ENCODE data around the gene CARF. TPM values are rescaled to one million over a fixed set of nuclear protein-coding genes. Genes with fewer than 3 reads are reported as not detected.
A peak's percentile ranks its signal among the peaks of the same experiment; 100 is the strongest.

The CARF gene
- total and polyA plus RNA-seq, 2 experiments from 2014 or later = 5.1 to 13.7 TPM

DNA sequence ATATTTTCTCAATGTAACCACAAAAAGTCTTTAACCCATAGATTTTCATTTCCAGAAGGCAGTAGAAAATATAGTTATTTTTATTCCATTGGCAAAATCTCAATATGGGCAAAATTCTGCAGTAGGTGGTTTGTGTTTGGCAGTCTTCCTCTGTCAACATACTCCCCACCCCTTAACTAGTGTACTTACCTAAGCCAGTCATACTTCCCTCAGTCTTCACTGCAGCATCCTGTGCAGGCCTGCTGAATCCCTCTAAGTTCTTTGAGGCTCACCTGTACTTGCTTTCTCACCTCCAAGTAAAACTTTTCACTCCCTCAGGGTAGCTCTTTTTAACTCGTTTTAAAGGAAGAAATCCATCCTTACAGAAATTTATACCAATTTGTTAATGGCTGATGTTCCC lies 6.8 kb downstream of the CARF start:
- H3K4me2 ChIP-seq = no peak overlapping the region
- H3K36me3 ChIP-seq (replicated peaks; ENCODE audit: insufficient read depth, low read depth) = no peaks in the 10 kb centered on the region
- H3K4me3 ChIP-seq = no peak overlapping the region
- 81% methylated on average over 1 of the region's 1 CpG for WGBS (ENCODE audit: low lambda C conversion rate, missing lambda C conversion rate)
- no peaks in the 10 kb centered on the region for H3K9me3 ChIP-seq (ENCODE audit: low read depth)
- H3K27me3 ChIP-seq = no peaks in the 10 kb centered on the region
- H4K20me1 ChIP-seq (ENCODE audit: insufficient read depth, poor library complexity, severe bottlenecking) = no peaks in the 10 kb centered on the region
- no peak overlapping the region for H3K27ac ChIP-seq
- H3K79me2 ChIP-seq = peaks cover under 1% of the 10 kb centered on the region
- H3K9me2 ChIP-seq (replicated peaks; ENCODE audit: insufficient read depth) = no peaks in the 10 kb centered on the region
- H2AFZ ChIP-seq = no peak overlapping the region
- no peak for DNase-seq (ENCODE audit: low spot score)
- H3K4me1 ChIP-seq (ENCODE audit: insufficient read depth) = no peaks in the 10 kb centered on the region
- TF ChIP-seq, protein P1, sequence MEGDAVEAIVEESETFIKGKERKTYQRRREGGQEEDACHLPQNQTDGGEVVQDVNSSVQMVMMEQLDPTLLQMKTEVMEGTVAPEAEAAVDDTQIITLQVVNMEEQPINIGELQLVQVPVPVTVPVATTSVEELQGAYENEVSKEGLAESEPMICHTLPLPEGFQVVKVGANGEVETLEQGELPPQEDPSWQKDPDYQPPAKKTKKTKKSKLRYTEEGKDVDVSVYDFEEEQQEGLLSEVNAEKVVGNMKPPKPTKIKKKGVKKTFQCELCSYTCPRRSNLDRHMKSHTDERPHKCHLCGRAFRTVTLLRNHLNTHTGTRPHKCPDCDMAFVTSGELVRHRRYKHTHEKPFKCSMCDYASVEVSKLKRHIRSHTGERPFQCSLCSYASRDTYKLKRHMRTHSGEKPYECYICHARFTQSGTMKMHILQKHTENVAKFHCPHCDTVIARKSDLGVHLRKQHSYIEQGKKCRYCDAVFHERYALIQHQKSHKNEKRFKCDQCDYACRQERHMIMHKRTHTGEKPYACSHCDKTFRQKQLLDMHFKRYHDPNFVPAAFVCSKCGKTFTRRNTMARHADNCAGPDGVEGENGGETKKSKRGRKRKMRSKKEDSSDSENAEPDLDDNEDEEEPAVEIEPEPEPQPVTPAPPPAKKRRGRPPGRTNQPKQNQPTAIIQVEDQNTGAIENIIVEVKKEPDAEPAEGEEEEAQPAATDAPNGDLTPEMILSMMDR (IDR thresholded peaks at IDR 0.05; ENCODE audit: poor library complexity) = no peak
- no peak for TF ChIP-seq EZH2phosphoT487 (IDR thresholded peaks at IDR 0.05; ENCODE audit: low read depth, severe bottlenecking, unreplicated experiment)
- TF ChIP-seq EZH2 (IDR thresholded peaks at IDR 0.05; ENCODE audit: borderline replicate concordance) = no peak

DNA sequence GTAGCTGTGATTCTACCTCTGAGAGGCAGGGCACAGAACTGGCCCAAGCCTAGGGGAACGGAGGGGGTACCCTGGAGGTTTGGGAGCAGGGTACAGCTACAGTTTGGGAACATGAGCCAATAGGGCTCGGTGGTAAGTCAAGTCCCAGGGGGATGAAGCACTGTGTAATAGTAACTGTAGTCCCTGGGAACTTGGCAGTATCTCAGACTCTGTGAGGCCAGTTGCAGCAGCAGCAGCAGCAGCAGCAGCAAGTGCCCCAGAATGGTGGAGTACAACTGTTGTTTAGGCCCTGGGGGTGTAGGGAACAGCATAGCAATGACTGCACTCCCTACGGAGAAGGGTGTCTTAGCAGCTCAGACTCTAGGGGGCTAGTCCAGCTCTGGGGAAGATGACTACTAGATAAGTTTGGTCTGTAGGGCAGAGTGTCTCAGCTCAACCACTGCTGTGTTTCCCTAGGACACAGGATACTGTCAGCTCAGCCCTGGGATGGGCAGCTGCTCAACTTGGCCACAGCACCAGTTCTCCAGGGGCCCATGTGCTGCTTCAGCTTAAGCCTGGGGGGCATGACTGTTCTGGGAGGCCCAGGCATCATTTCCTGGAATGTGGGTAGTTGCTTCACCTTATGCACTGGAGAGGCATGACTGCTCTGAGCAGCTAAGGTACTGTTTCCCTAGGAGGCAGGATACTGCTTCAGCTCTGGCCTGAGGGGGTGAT lies 20.5 kb downstream of the CARF start:
- Histone ChIP-seq H3K4me1 (ENCODE audit: insufficient read depth) (no peaks in the 10 kb centered on the region), H3K79me2 (no peaks in the 10 kb centered on the region), H3K9me2 (replicated peaks; ENCODE audit: insufficient read depth) (no peaks in the 10 kb centered on the region), H3K27me3 (no peaks in the 10 kb centered on the region), H3K36me3 (replicated peaks; ENCODE audit: insufficient read depth, low read depth) (no peaks in the 10 kb centered on the region), H2AFZ (no peak overlapping the region), H3K4me3 (no peak overlapping the region), H3K9me3 (ENCODE audit: low read depth) (no peaks in the 10 kb centered on the region), H4K20me1 (ENCODE audit: insufficient read depth, poor library complexity, severe bottlenecking) (no peaks in the 10 kb centered on the region), H3K27ac (no peak overlapping the region), H3K4me2 (no peak overlapping the region)
- peak; percentile 12 for DNase-seq (ENCODE audit: low spot score)
- WGBS (ENCODE audit: low lambda C conversion rate, missing lambda C conversion rate) = 83% methylated on average over 3 of the region's 3 CpGs
- TF ChIP-seq, protein P1 (IDR thresholded peaks at IDR 0.05; ENCODE audit: poor library complexity) = no peak

DNA sequence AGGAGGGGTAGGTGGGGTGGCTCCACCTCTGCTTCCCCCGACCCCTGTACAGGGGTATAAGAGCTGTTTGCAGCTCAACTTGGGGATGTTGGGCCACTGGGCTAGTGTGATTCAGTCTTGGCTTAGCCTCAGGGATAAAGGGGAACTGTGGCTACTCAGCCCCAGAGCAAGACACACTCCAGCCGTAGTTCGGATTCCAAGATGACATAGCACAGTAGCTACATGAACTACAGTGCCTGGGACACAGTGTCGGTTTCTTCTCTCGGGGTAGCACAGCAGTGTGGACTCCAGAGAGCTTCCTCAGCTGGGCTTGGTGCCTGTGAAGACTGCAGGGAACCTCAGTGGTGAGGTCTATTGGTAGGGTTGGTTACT lies 21.1 kb downstream of the CARF start:
- no peak for TF ChIP-seq EZH2phosphoT487 (IDR thresholded peaks at IDR 0.05; ENCODE audit: low read depth, severe bottlenecking, unreplicated experiment)
- TF ChIP-seq, protein P1 (IDR thresholded peaks at IDR 0.05; ENCODE audit: poor library complexity) = no peak
- TF ChIP-seq EZH2 (IDR thresholded peaks at IDR 0.05; ENCODE audit: borderline replicate concordance) = no peak
- Histone ChIP-seq H3K9me3 (ENCODE audit: low read depth) (no peaks in the 10 kb centered on the region), H3K27ac (no peak overlapping the region), H3K4me2 (no peak overlapping the region), H3K27me3 (no peaks in the 10 kb centered on the region), H3K4me3 (no peak overlapping the region), H3K36me3 (replicated peaks; ENCODE audit: insufficient read depth, low read depth) (no peaks in the 10 kb centered on the region), H3K9me2 (replicated peaks; ENCODE audit: insufficient read depth) (no peaks in the 10 kb centered on the region), H2AFZ (no peak overlapping the region), H4K20me1 (ENCODE audit: insufficient read depth, poor library complexity, severe bottlenecking) (no peaks in the 10 kb centered on the region), H3K4me1 (ENCODE audit: insufficient read depth) (no peaks in the 10 kb centered on the region), H3K79me2 (no peaks in the 10 kb centered on the region)
- DNase-seq (ENCODE audit: low spot score) = no peak
- WGBS (ENCODE audit: low lambda C conversion rate, missing lambda C conversion rate) = 83% methylated on average over 5 of the region's 5 CpGs
